ENCODE results near the gene TNIK. TPM values are rescaled to one million over a fixed set of nuclear protein-coding genes. Genes with fewer than 3 reads are reported as not detected.

Gene TNIK
- total RNA-seq, 2 experiments from 2014 or later = 32.1 to 39.2 TPM

- H3K27ac Mint-ChIP-seq = no peak overlapping the region
- no peak for DNase-seq
- no peaks in the 10 kb centered on the region for H3K9me3 Mint-ChIP-seq (ENCODE audit: insufficient read depth)
- peaks cover 24% of the 10 kb centered on the region for H3K36me3 Mint-ChIP-seq (ENCODE audit: low read depth)
- CTCF ChIA-PET = no interaction called here
- no peak overlapping the region for H3K4me3 Mint-ChIP-seq
- POLR2A ChIA-PET = no interaction called here
- peaks cover 2% of the 10 kb centered on the region for H3K4me1 Mint-ChIP-seq (ENCODE audit: low read depth)
- H3K27me3 Mint-ChIP-seq (ENCODE audit: low read depth) = no peaks in the 10 kb centered on the region
- no peak for ATAC-seq
Observed at GRCh38 chr3:171101982-171102641, 358.1 kb downstream of the TNIK start.

DNA sequence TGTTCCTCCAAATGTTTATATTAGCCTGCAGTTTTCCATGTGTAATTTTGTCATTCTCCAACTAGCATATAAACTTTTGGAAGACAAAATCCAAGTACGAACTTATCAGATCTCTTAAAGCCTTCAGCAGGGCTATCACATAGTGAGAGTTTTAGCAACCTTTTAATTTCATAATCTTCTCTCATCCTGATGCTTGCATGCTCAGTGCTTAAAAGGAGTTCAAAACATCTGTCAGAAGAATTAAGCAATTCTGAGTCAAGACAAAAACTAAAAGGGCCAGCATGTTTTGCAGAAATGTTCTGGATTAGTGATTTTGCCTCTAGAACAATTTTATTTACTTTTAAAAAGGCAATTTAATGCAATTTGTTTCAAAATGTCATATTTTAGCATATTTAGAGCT lies 360.3 kb downstream of the TNIK start:
- ChIA-PET CTCF (no interaction called here), POLR2A (no interaction called here)
- H3K36me3 Mint-ChIP-seq (ENCODE audit: low read depth) = peaks cover 26% of the 10 kb centered on the region
- peaks cover 2% of the 10 kb centered on the region for H3K4me1 Mint-ChIP-seq (ENCODE audit: low read depth)
- H3K27me3 Mint-ChIP-seq (ENCODE audit: low read depth) = no peaks in the 10 kb centered on the region
- no peak for DNase-seq
- H3K27ac Mint-ChIP-seq = no peak overlapping the region
- H3K4me3 Mint-ChIP-seq = no peak overlapping the region
- no peak for ATAC-seq
- no peaks in the 10 kb centered on the region for H3K9me3 Mint-ChIP-seq (ENCODE audit: insufficient read depth)

DNA sequence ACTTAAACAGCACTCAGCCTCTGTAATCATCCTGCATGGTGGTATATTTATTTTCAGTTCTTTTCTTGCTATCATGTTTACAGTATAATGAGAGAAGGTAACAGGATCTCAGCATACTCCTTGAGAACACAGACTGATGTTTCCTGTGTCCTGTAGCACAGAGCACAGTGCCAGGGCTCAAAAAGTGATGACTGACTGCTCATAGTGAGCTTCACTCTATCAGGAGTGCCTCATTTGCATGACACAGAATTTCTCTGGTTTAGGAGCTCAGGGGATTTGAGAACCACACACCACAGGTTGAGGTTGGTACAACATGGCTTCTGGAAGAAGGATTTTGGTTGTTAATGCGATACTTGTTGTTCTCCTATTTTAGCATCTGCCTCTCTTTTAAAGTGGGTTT lies 365.1 kb downstream of the TNIK start:
- no peak for ATAC-seq
- CTCF ChIA-PET = no interaction called here
- Mint-ChIP-seq H3K27me3 (ENCODE audit: low read depth) (no peaks in the 10 kb centered on the region), H3K27ac (no peak overlapping the region), H3K4me1 (ENCODE audit: low read depth) (peaks cover 2% of the 10 kb centered on the region), H3K36me3 (ENCODE audit: low read depth) (peaks cover 15% of the 10 kb centered on the region), H3K4me3 (no peak overlapping the region), H3K9me3 (ENCODE audit: insufficient read depth) (no peaks in the 10 kb centered on the region)
- DNase-seq = no peak
- POLR2A ChIA-PET = no interaction called here

- no peak for DNase-seq
- ChIA-PET CTCF (no interaction called here), POLR2A (no interaction called here)
- no peak overlapping the region for H3K27ac Mint-ChIP-seq
- H3K4me3 Mint-ChIP-seq = no peak overlapping the region
- peaks cover 4% of the 10 kb centered on the region for H3K4me1 Mint-ChIP-seq (ENCODE audit: low read depth)
- H3K9me3 Mint-ChIP-seq (ENCODE audit: insufficient read depth) = no peaks in the 10 kb centered on the region
- H3K27me3 Mint-ChIP-seq (ENCODE audit: low read depth) = no peaks in the 10 kb centered on the region
- H3K36me3 Mint-ChIP-seq (ENCODE audit: low read depth) = peaks cover 14% of the 10 kb centered on the region
- no peak for ATAC-seq
Observed at GRCh38 chr3:171094411-171094810, 365.8 kb downstream of the TNIK start.

DNA sequence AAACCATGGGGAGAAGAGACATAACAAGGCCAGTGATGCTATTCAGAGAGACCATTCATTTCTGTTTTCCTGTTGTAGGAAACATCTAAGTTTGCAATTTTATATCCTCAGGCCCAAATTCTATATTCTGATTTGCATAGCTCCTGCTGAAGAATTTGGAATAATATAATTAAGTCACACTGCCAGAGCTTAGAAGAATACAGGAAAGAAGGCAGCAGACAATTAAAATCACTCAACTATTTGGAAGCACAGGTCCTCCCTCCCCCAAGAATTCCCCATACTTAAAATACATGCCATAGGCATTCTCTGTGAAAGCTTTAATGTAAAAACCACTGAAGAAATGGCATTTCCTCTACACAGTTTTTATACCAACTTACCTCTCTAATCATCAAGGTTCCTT lies 366.7 kb downstream of the TNIK start:
- Mint-ChIP-seq H3K27ac (no peak overlapping the region), H3K27me3 (ENCODE audit: low read depth) (no peaks in the 10 kb centered on the region), H3K36me3 (ENCODE audit: low read depth) (peaks cover 8% of the 10 kb centered on the region), H3K4me1 (ENCODE audit: low read depth) (peaks cover 4% of the 10 kb centered on the region), H3K4me3 (no peak overlapping the region), H3K9me3 (ENCODE audit: insufficient read depth) (no peaks in the 10 kb centered on the region)
- POLR2A ChIA-PET = no interaction called here
- ATAC-seq (no peak), DNase-seq (no peak)
- CTCF ChIA-PET = no interaction called here

DNA sequence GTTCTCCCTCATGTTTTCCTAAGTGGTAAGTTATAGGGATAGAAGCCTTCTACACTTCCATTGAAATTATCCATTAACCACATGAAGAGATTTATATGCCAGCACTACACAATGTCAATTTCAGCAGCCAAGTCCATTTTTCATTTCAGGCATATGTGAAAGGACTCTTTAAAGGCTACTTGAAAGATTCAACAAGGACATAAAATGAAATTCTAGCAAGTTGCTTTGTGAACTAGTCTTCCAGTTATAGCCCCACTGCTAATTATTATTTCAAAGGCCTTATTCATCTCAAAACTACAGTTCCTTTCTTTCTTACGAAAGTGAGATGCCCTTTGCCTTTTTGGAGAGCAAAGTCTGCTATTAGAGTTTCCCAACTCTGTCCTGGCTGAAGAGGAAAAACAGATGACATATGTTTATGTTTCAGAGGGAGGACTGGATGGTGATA lies 367.7 kb downstream of the TNIK start:
- ATAC-seq (no peak), DNase-seq (no peak)
- peaks cover 4% of the 10 kb centered on the region for H3K4me1 Mint-ChIP-seq (ENCODE audit: low read depth)
- POLR2A ChIA-PET = no interaction called here
- H3K36me3 Mint-ChIP-seq (ENCODE audit: low read depth) = peaks cover 6% of the 10 kb centered on the region
- no peak overlapping the region for H3K4me3 Mint-ChIP-seq
- no peak overlapping the region for H3K27ac Mint-ChIP-seq
- no peaks in the 10 kb centered on the region for H3K9me3 Mint-ChIP-seq (ENCODE audit: insufficient read depth)
- CTCF ChIA-PET = no interaction called here
- H3K27me3 Mint-ChIP-seq (ENCODE audit: low read depth) = no peaks in the 10 kb centered on the region

DNA sequence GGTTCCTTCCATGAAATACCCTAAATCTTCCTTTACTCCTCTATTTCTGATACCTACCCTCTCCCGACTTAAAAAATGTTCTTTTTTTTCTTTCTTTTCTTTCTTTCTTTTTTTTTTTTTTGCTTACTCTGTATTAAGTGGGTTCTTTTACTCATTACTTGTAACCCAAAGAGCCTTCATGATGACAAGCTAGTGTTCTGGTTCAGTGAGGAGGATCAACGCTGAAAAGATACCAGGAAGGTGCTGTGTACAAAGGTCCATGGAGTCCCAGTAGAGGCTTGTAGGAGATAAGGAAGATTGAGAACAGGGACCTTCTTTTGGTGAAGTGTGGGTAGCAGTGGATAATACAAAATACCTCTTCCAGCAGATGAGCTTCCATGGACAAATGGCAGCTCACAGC lies 369.9 kb downstream of the TNIK start:
- Mint-ChIP-seq H3K9me3 (ENCODE audit: insufficient read depth) (no peaks in the 10 kb centered on the region), H3K36me3 (ENCODE audit: low read depth) (peaks cover 16% of the 10 kb centered on the region), H3K27ac (no peak overlapping the region), H3K4me3 (no peak overlapping the region), H3K4me1 (ENCODE audit: low read depth) (peaks cover 4% of the 10 kb centered on the region), H3K27me3 (ENCODE audit: low read depth) (no peaks in the 10 kb centered on the region)
- ChIA-PET POLR2A (no interaction called here), CTCF (interaction anchor here (0.8 kb wide), 1 partner anchor 48 kb away, joined by 3 read pairs; no protein-coding TSS in a partner anchor)
- ATAC-seq (no peak), DNase-seq (no peak)

DNA sequence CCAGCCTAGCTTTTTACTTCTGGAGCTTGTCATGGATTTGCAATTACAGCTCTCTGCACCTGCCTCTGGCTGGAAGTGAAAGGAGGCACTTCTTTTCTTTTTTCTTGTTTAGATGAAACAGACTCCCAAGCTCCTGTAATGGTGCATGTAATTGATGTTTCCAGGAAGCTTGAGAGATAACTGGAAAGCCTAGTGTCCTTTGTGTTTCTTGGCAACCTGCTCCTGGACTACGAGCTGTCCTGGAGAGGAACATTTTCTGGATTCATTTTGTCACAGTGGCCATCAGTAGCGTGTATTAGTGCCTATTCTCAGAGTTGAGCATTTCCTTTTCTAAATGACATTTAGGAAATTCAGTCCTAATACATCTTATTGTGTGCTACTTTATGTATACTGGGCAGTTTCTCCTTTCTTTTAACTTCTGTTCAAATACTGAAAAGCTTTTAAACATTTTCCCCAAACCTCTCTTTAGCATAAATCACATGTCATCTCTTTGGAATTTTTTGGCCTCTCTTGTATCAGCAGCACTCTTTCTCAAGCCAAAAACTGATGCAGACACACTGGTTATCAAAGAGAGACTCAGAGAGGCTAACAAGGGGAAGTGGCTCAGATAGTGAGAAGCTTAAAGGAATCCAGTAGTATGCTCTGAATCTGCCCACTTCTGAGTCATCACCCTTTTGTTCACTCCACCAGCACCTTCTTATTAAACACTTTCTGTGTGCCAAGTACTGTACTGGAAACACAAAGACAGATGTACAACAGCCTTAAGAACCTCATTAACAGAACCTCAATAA lies 371.0 kb downstream of the TNIK start:
- Mint-ChIP-seq H3K9me3 (ENCODE audit: insufficient read depth) (no peaks in the 10 kb centered on the region), H3K36me3 (ENCODE audit: low read depth) (peaks cover 18% of the 10 kb centered on the region), H3K4me3 (no peak overlapping the region), H3K4me1 (ENCODE audit: low read depth) (peaks cover 4% of the 10 kb centered on the region), H3K27ac (no peak overlapping the region), H3K27me3 (ENCODE audit: low read depth) (no peaks in the 10 kb centered on the region)
- DNase-seq = no peak
- no peak for ATAC-seq
- POLR2A ChIA-PET = interaction anchor here (0.8 kb wide), 1 partner anchor 1051 kb away, joined by 5 read pairs; no protein-coding TSS in a partner anchor
- CTCF ChIA-PET = interaction anchor here (0.8 kb wide), 1 partner anchor 49 kb away, joined by 3 read pairs; no protein-coding TSS in a partner anchor

- Mint-ChIP-seq H3K27me3 (ENCODE audit: low read depth) (no peaks in the 10 kb centered on the region), H3K4me1 (ENCODE audit: low read depth) (peaks cover 4% of the 10 kb centered on the region), H3K36me3 (ENCODE audit: low read depth) (peaks cover 20% of the 10 kb centered on the region), H3K9me3 (ENCODE audit: insufficient read depth) (no peaks in the 10 kb centered on the region), H3K4me3 (no peak overlapping the region), H3K27ac (no peak overlapping the region)
- ChIA-PET POLR2A (no interaction called here), CTCF (no interaction called here)
- no peak for ATAC-seq
- no peak for DNase-seq
Observed at GRCh38 chr3:171088496-171088895, 371.7 kb downstream of the TNIK start.

- ATAC-seq (no peak), DNase-seq (no peak)
- Mint-ChIP-seq H3K36me3 (ENCODE audit: low read depth) (peaks cover 25% of the 10 kb centered on the region), H3K27me3 (ENCODE audit: low read depth) (no peaks in the 10 kb centered on the region), H3K4me3 (no peak overlapping the region), H3K4me1 (ENCODE audit: low read depth) (peaks cover 4% of the 10 kb centered on the region), H3K27ac (no peak overlapping the region), H3K9me3 (ENCODE audit: insufficient read depth) (no peaks in the 10 kb centered on the region)
- POLR2A ChIA-PET = no interaction called here
- CTCF ChIA-PET = no interaction called here
Observed at GRCh38 chr3:171086914-171087313, 373.3 kb downstream of the TNIK start.

DNA sequence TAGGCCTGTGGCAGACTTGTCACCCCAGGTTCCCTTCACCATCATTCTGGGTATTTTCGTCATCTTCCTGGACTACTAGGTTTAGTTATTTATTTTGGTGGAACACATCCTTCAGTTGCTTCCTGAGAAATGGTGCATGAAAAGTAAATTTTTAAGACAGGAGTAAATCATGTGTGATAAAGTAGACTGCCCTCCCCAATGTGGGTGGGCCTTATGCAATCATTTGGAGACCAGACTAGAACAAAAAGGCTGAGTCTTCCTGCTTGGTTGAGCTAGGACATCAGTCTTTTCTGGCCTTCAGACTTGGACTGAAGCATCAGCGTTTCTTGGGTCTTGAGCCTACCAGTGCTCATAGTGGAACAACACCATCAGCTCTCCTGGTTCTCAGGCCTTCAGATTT lies 382.9 kb downstream of the TNIK start:
- DNase-seq (no peak), ATAC-seq (no peak)
- no peak overlapping the region for H3K27ac Mint-ChIP-seq
- ChIA-PET CTCF (no interaction called here), POLR2A (no interaction called here)
- no peaks in the 10 kb centered on the region for H3K9me3 Mint-ChIP-seq (ENCODE audit: insufficient read depth)
- H3K4me1 Mint-ChIP-seq (ENCODE audit: low read depth) = no peaks in the 10 kb centered on the region
- H3K36me3 Mint-ChIP-seq (ENCODE audit: low read depth) = peaks cover 39% of the 10 kb centered on the region
- no peak overlapping the region for H3K4me3 Mint-ChIP-seq
- H3K27me3 Mint-ChIP-seq (ENCODE audit: low read depth) = no peaks in the 10 kb centered on the region

- Mint-ChIP-seq H3K27ac (no peak overlapping the region), H3K4me1 (ENCODE audit: low read depth) (no peaks in the 10 kb centered on the region), H3K4me3 (no peak overlapping the region), H3K27me3 (ENCODE audit: low read depth) (no peaks in the 10 kb centered on the region), H3K36me3 (ENCODE audit: low read depth) (peaks cover 34% of the 10 kb centered on the region), H3K9me3 (ENCODE audit: insufficient read depth) (no peaks in the 10 kb centered on the region)
- CTCF ChIA-PET = no interaction called here
- POLR2A ChIA-PET = no interaction called here
- no peak for ATAC-seq
- no peak for DNase-seq
Observed at GRCh38 chr3:171072432-171072831, 387.8 kb downstream of the TNIK start.
